Osteocyte (in vitro differentiated cells): Measurements from ENCODE around the gene COL15A1. TPM values are rescaled to one million over a fixed set of nuclear protein-coding genes. Genes with fewer than 3 reads are reported as not detected.

Experiments used
- DNase-seq: peaks from one replicate; pipeline ENCODE4 v3.0.0; 2021; ENCODE audit warnings: mixed read lengths; ENCODE audit not compliant: unreplicated experiment; ENCODE audit errors: extremely low spot score
- H3K27ac Mint-ChIP-seq: one replicate; pipeline ENCODE4 v1.8.0; 2021; ENCODE audit warnings: mild to moderate bottlenecking, mixed read lengths; ENCODE audit not compliant: unreplicated experiment
- H3K27me3 Mint-ChIP-seq: one replicate; pipeline ENCODE4 v1.8.0; 2021; ENCODE audit warnings: mixed read lengths; ENCODE audit not compliant: unreplicated experiment
- H3K36me3 Mint-ChIP-seq: one replicate; pipeline ENCODE4 v1.8.0; 2021; ENCODE audit warnings: mixed read lengths; ENCODE audit not compliant: unreplicated experiment
- H3K4me1 Mint-ChIP-seq: one replicate; pipeline ENCODE4 v1.8.0; 2021; ENCODE audit warnings: mixed read lengths; ENCODE audit not compliant: unreplicated experiment
- H3K4me3 Mint-ChIP-seq: one replicate; pipeline ENCODE4 v1.8.0; 2021; ENCODE audit warnings: mild to moderate bottlenecking, moderate library complexity, mixed read lengths; ENCODE audit not compliant: unreplicated experiment
- H3K9me3 Mint-ChIP-seq: one replicate; pipeline ENCODE4 v1.8.0; 2021; ENCODE audit warnings: mixed read lengths; ENCODE audit not compliant: unreplicated experiment
- CTCF ChIP-seq: fragments of 200-600 bp; sonication (generic); IDR thresholded peaks from 2 replicates; pipeline ENCODE4 v1.5.0; 2021; ENCODE audit warnings: antibody characterized with exemption, mild to moderate bottlenecking, moderate library complexity
- total RNA-seq: library from RNA; stranded (reverse); gene quantifications from 2 replicates; pipeline ENCODE4 v1.2.1, GENCODE V29; 2021

Gene COL15A1
- total RNA-seq, 1 donor from 2014 or later = 0.81 TPM

DNA sequence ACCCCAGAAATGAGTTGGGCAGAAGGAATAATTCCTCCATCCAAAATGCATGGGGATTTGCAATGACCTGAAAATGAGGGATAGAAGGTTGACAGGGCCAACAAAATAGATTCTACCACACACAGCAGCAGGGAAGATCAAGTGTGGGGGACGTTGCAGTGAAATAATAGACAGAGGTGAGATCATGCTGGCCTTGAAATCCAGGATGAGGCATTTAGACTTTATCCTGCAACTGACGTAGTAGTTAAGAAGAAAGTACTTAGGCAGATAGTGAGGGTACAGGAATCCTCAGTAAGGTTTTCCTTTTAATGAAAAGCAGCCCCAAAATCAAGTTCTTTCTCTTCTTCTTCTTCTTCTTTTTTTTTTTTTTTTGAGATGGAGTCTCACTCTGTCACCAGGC, 129.6 kb downstream of the COL15A1 start:
- peaks cover 56% of the 10 kb centered on the region for H3K4me1 Mint-ChIP-seq
- no peaks in the 10 kb centered on the region for H3K9me3 Mint-ChIP-seq
- no peak overlapping the region for H3K27ac Mint-ChIP-seq
- TF ChIP-seq CTCF = no peak
- DNase-seq = no peak
- peaks cover 7% of the 10 kb centered on the region for H3K27me3 Mint-ChIP-seq
- no peak overlapping the region for H3K4me3 Mint-ChIP-seq
- no peaks in the 10 kb centered on the region for H3K36me3 Mint-ChIP-seq

GRCh38 chr9:99073985-99074901, 130.5 kb downstream of the COL15A1 start:
- no peaks in the 10 kb centered on the region for H3K9me3 Mint-ChIP-seq
- no peak overlapping the region for H3K27ac Mint-ChIP-seq
- H3K4me1 Mint-ChIP-seq = peaks cover 61% of the 10 kb centered on the region
- no peaks in the 10 kb centered on the region for H3K36me3 Mint-ChIP-seq
- DNase-seq = no peak
- no peak for TF ChIP-seq CTCF
- H3K4me3 Mint-ChIP-seq = no peak overlapping the region
- peaks cover 7% of the 10 kb centered on the region for H3K27me3 Mint-ChIP-seq

DNA sequence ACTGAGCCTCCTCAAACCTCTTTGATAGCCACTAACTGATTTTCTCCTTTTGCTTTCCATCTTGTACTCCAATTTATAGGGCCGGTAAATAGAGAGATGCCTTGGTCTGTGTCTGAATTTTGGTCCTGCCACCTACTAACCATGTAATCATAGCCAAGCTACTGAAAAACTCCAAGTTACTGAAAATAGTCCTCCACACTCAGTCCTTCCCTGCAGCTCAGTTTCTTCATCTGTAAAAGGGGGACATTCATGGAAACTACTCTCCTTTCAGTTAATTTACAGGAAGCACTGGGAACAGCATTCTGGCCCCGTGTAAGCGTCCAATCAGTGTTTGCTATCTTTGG, 131.2 kb downstream of the COL15A1 start:
- Mint-ChIP-seq H3K9me3 (no peaks in the 10 kb centered on the region), H3K4me1 (peaks cover 55% of the 10 kb centered on the region), H3K4me3 (no peak overlapping the region), H3K36me3 (no peaks in the 10 kb centered on the region), H3K27ac (no peak overlapping the region), H3K27me3 (peaks cover 7% of the 10 kb centered on the region)
- no peak for TF ChIP-seq CTCF
- no peak for DNase-seq

DNA sequence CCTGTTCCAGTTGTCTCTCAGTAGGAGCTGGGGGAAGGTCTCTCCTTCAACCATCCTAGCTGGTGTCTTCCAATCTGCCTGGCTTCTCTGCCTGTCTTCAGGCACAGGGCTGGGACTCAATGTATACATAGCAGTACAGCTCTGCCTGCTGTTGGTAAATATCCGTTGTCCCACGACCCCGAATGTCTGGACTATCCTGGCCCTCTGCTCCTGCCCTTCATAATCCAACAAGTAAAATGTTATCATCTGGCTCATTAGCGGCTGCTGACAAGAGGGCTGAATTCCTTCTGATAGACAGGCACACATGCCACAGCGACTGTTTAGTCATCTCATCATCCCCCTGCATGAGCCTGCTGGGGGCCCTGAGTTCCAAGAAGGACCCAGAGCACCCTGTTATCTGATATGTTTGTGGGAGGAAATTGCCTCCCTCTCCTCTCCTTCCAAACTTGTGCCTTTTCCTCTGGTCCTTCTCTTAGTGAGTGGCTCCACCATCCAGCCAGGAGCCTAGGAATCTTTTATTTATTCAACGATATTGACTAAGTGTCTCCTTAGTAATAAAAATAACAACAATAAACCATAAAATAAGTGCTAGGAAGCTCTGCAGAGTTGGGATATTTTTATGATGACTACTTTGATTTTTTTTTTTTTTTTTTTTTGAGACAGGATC, 131.7 kb downstream of the COL15A1 start:
- Mint-ChIP-seq H3K36me3 (no peaks in the 10 kb centered on the region), H3K27me3 (peaks cover 7% of the 10 kb centered on the region), H3K27ac (peak overlapping the region; percentile 49), H3K4me3 (no peak overlapping the region), H3K4me1 (peaks cover 50% of the 10 kb centered on the region), H3K9me3 (no peaks in the 10 kb centered on the region)
- no peak for TF ChIP-seq CTCF
- DNase-seq = no peak

GRCh38 chr9:99076030-99076429, 132.3 kb downstream of the COL15A1 start:
- no peak overlapping the region for H3K27ac Mint-ChIP-seq
- no peaks in the 10 kb centered on the region for H3K9me3 Mint-ChIP-seq
- H3K36me3 Mint-ChIP-seq = no peaks in the 10 kb centered on the region
- H3K4me3 Mint-ChIP-seq = no peak overlapping the region
- no peak for TF ChIP-seq CTCF
- H3K4me1 Mint-ChIP-seq = peaks cover 44% of the 10 kb centered on the region
- H3K27me3 Mint-ChIP-seq = peaks cover 7% of the 10 kb centered on the region
- no peak for DNase-seq
